ENCODE results near the gene EIF3F. TPM values are rescaled to one million over a fixed set of nuclear protein-coding genes. Genes with fewer than 3 reads are reported as not detected.

The EIF3F gene
- total and polyA plus RNA-seq, 2 of the 4 experiments (the other 2 are of a cell fraction) = 279 to 306 TPM

DNA sequence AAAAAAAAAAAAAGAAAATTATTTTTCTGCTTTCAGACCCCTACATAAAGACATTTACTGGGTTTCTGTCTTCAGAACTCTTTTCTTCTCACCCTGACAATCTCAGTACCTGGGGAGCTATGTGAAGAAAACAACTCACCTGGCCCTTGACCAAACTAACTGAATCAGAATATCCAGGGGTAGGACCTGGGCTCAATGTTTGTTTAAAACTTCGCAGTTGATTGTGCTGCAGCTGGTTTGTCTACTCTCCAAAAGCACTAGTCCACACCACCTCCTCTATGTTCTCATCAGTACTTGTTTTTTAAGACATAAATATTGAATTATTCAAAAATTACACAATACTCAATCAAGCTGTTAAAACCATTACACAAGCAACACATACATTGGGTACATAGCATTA lies 34.8 kb downstream of the EIF3F start:
- H2BK120ac ChIP-seq (ENCODE audit: low read depth, low read length) = no peak overlapping the region
- no peak overlapping the region for H3K23ac ChIP-seq (ENCODE audit: low read depth, low read length)
- no peak overlapping the region for H4K5ac ChIP-seq (ENCODE audit: low read depth, low read length)
- no peaks in the 10 kb centered on the region for H3K36me3 ChIP-seq (ENCODE audit: control insufficient read depth, insufficient read depth, low read length)
- no peak overlapping the region for H3K56ac ChIP-seq (ENCODE audit: extremely low read depth, insufficient read depth, low read length)
- H3K4me2 ChIP-seq (ENCODE audit: low read depth, low read length) = no peak overlapping the region
- no peak for DNase-seq
- no peaks in the 10 kb centered on the region for H3K9me3 ChIP-seq (ENCODE audit: control insufficient read depth, insufficient read depth, low read length)
- BruUV-seq (replicated peaks) = no TSS peak
- dilution Hi-C loops (cut with HindIII; ENCODE audit: low sequenced_read_pairs, unreplicated experiment) = no loop called here
- TF ChIP-seq, protein P1, sequence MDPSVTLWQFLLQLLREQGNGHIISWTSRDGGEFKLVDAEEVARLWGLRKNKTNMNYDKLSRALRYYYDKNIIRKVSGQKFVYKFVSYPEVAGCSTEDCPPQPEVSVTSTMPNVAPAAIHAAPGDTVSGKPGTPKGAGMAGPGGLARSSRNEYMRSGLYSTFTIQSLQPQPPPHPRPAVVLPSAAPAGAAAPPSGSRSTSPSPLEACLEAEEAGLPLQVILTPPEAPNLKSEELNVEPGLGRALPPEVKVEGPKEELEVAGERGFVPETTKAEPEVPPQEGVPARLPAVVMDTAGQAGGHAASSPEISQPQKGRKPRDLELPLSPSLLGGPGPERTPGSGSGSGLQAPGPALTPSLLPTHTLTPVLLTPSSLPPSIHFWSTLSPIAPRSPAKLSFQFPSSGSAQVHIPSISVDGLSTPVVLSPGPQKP (IDR thresholded peaks at IDR 0.05; ENCODE audit: borderline replicate concordance, low read depth, low read length) = no peak
- peak; percentile 35; the same call in 1 of the 2 replicates for TF ChIP-seq CEBPB (IDR thresholded peaks at IDR 0.05; ENCODE audit: low read depth, low read length)
- no peak for ATAC-seq (ENCODE audit: low read depth)
- H2BK20ac ChIP-seq (ENCODE audit: low read depth, low read length) = no peak overlapping the region
- no peak overlapping the region for H3K4ac ChIP-seq (ENCODE audit: low read depth, low read length)
- H2AK5ac ChIP-seq (ENCODE audit: low read depth, low read length) = no peak overlapping the region
- H3K18ac ChIP-seq (ENCODE audit: low read depth, low read length) = no peak overlapping the region
- no peak overlapping the region for H2AK9ac ChIP-seq (replicated peaks; ENCODE audit: low read depth, low read length, poor library complexity)
- H3K9me1 ChIP-seq (ENCODE audit: insufficient read depth, low read length) = peaks cover 11% of the 10 kb centered on the region
- CTCF ChIA-PET = interaction anchor here (0.8 to 3.9 kb wide), 3 partner anchors 8 to 77 kb away, joined by 6 to 12 read pairs (median 10); no protein-coding TSS in a partner anchor
- H4K91ac ChIP-seq (ENCODE audit: insufficient read depth, low read depth, low read length) = no peak overlapping the region
- POLR2A ChIA-PET (ENCODE audit: unreplicated experiment) = interaction anchor here (0.6 kb wide), 1 partner anchor 8 kb away, joined by 5 read pairs; no protein-coding TSS in a partner anchor
- H3K79me1 ChIP-seq (ENCODE audit: low read depth in 1 of 2, low read length in 2 of 2) = peaks cover 0 to 3% of the 10 kb centered on the region in 2 experiments; a peak in 1 of 4 replicates
- in situ Hi-C loops (cut with MboI; ENCODE audit: low sequenced_read_pairs) = no loop called here
- no peaks in the 10 kb centered on the region for H4K20me1 ChIP-seq (ENCODE audit: insufficient read depth, low read length)
- intact Hi-C loops (cut with micrococcal nuclease) = no loop called here
- H3K27ac ChIP-seq (ENCODE audit: insufficient read depth, low read length) = no peak overlapping the region
- no peak overlapping the region for H3K4me3 ChIP-seq (ENCODE audit: insufficient read depth, low read depth, low read length)
- H3K9ac ChIP-seq (ENCODE audit: low read depth, low read length) = no peak overlapping the region
- H2BK15ac ChIP-seq (ENCODE audit: low read depth, low read length) = no peak overlapping the region
- peaks cover 7% of the 10 kb centered on the region for H3K4me1 ChIP-seq (ENCODE audit: control insufficient read depth, insufficient read depth, low read length)
- no peak overlapping the region for H3K14ac ChIP-seq (replicated peaks; ENCODE audit: low read depth, low read length)
- no CpG with 5 or more reads among the region's 1 CpG for WGBS, 2 experiments (ENCODE audit: extremely low coverage in 2 of 2, insufficient read length in 1 of 2)
- H3K27me3 ChIP-seq (ENCODE audit: control insufficient read depth, insufficient read depth, low read length) = no peaks in the 10 kb centered on the region
- no peak overlapping the region for H2BK5ac ChIP-seq (ENCODE audit: low read depth, low read length, poor library complexity, severe bottlenecking)
- no peak overlapping the region for H4K8ac ChIP-seq (ENCODE audit: low read depth in 2 of 2, low read length in 2 of 2)
- H2AFZ ChIP-seq (replicated peaks; ENCODE audit: low read length, poor library complexity) = no peak overlapping the region
